Activated naive CD8-positive, alpha-beta T cell treated with anti-CD3 and anti-CD28 coated beads, Interleukin-2, amount 50 U/mL, for 24 hours (primary cell): ENCODE measurements around the gene TPCN2.

Experiments
- ATAC-seq: fragments of 150-1000 bp; cut with Tn5 transposase; one replicate; pipeline ENCODE4 v1.10.0; 2021
- DNase-seq: peaks from one replicate; pipeline ENCODE4 v3.0.0; 2021
- H3K27ac Mint-ChIP-seq: one replicate; pipeline ENCODE4 v1.8.0; 2021; ENCODE audit warnings: mild to moderate bottlenecking, mixed read lengths
- H3K27me3 Mint-ChIP-seq: one replicate; pipeline ENCODE4 v1.8.0; 2021; ENCODE audit warnings: mixed read lengths
- H3K36me3 Mint-ChIP-seq: one replicate; pipeline ENCODE4 v1.8.0; 2021; ENCODE audit warnings: low read depth, mixed read lengths
- H3K4me1 Mint-ChIP-seq: one replicate; pipeline ENCODE4 v1.8.0; 2021; ENCODE audit warnings: mixed read lengths
- H3K4me3 Mint-ChIP-seq: one replicate; pipeline ENCODE4 v1.8.0; 2021; ENCODE audit warnings: mild to moderate bottlenecking, moderate library complexity, mixed read lengths
- H3K9me3 Mint-ChIP-seq: one replicate; pipeline ENCODE4 v1.8.0; 2021; ENCODE audit warnings: mixed read lengths

Gene TPCN2

DNA sequence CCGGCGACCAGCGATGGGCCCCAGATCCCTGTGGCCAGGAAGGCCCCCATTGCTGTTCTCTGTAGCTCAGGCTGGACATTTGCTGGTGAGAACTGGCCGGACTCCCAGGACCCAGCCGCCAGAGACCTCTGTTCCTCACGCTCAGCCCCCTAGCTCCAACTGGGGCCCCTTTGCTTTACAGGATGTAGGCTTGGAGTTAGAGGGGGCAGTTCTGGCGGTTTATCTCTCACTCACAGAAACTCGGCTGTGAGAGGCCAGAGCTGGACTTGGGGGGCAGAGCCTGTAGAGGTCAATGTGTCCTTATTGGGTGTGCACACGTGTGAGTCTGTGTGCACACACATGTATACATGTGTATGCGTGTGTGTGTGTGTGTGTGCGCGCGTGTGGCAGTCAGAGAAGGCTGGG is 107.5 kb downstream of the TPCN2 start:
- H3K27me3 Mint-ChIP-seq = peaks cover 2% of the 10 kb centered on the region
- DNase-seq = no peak
- H3K4me3 Mint-ChIP-seq = no peak overlapping the region
- peak overlapping the region; percentile 35 for H3K27ac Mint-ChIP-seq
- ATAC-seq = no peak
- no peaks in the 10 kb centered on the region for H3K36me3 Mint-ChIP-seq
- no peaks in the 10 kb centered on the region for H3K9me3 Mint-ChIP-seq
- peaks cover 18% of the 10 kb centered on the region for H3K4me1 Mint-ChIP-seq

DNA sequence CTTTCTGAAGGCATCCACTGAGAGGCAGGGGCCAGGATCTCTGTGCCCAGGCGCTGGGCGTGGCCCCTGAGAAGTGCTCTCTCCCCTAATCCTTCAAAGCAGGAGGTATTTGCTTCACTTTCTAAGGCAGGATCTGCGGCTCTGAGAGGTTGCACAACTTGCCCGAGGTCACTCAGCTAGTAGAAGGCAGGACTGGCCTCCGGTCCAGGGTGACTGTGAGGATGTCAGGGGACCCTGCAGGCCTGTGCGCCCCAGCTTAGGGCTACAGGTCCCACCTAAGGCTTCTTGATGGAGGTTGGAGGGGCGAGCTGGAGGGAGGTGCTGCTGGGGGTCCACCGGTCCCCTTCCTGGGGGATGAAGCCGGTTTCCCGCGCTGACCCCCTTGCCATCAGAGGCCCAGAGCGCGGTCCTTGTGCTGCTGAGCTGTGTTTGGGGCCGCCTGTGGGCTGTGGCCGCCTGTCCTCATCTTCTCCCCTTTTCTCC is 108.0 kb downstream of the TPCN2 start:
- no peaks in the 10 kb centered on the region for H3K36me3 Mint-ChIP-seq
- H3K4me3 Mint-ChIP-seq = no peak overlapping the region
- ATAC-seq (no peak), DNase-seq (no peak)
- H3K27ac Mint-ChIP-seq = no peak overlapping the region
- H3K4me1 Mint-ChIP-seq = peaks cover 18% of the 10 kb centered on the region
- H3K27me3 Mint-ChIP-seq = peaks cover 2% of the 10 kb centered on the region
- H3K9me3 Mint-ChIP-seq = no peaks in the 10 kb centered on the region

DNA sequence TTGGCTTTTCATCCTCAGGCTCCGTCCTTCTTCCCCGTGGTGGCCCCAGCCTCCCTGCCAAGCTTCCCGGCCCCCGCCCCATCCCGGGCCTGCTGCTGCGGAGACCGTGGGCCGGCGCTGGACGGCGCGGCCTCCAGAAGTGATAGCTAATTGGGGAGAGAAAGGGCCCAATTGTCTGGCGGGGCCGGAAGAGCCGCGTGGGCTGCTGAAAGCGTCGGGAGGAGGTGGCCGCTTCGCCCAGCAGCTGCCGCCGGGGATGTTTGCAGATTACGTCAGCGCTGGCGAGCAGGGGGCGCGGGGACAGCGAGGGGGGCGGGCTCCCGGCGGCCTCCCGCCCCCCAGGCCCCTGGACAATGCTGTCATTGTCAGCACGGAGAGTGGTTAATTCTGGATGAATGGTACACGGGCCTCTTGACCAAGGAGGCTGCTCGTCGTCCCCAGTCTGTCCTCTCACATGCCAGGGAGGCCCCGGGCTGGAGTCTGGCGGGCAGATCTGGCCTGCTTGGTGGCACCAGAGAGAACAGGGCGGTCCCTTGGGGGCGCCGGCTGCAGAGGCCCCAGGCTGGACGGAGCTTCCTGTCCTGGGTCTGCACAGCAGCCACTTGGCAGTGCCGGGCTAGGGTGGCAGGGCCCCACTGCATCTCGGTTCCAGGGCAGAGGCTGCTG is 108.6 kb downstream of the TPCN2 start:
- DNase-seq (no peak), ATAC-seq (no peak)
- peaks cover 2% of the 10 kb centered on the region for H3K27me3 Mint-ChIP-seq
- H3K9me3 Mint-ChIP-seq = no peaks in the 10 kb centered on the region
- peaks cover 18% of the 10 kb centered on the region for H3K4me1 Mint-ChIP-seq
- H3K4me3 Mint-ChIP-seq = no peak overlapping the region
- no peak overlapping the region for H3K27ac Mint-ChIP-seq
- H3K36me3 Mint-ChIP-seq = no peaks in the 10 kb centered on the region

DNA sequence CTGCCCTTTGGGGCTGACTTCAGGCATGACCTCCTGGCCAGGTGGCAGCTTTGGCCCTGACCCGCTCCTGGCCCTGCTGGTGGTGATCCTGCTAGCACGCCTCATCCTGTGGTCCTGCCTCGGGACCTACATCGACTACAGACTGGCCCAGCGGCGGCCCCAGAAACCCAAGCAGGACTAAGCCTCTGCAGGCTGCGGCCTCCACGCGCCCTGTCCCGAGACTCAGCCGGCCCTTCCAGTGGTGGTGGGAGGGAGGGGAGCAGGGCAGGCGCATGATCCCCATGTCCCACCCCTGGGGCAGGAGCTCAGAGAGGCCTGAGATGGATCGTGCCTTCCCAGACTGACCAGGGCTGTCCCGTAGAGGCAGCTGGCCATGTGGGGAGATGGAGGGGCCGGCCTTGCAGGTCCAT is 109.1 kb downstream of the TPCN2 start:
- DNase-seq (no peak), ATAC-seq (no peak)
- Mint-ChIP-seq H3K4me3 (no peak overlapping the region), H3K4me1 (peaks cover 18% of the 10 kb centered on the region), H3K36me3 (no peaks in the 10 kb centered on the region), H3K27me3 (peaks cover 2% of the 10 kb centered on the region), H3K27ac (no peak overlapping the region), H3K9me3 (peaks cover 3% of the 10 kb centered on the region)

DNA sequence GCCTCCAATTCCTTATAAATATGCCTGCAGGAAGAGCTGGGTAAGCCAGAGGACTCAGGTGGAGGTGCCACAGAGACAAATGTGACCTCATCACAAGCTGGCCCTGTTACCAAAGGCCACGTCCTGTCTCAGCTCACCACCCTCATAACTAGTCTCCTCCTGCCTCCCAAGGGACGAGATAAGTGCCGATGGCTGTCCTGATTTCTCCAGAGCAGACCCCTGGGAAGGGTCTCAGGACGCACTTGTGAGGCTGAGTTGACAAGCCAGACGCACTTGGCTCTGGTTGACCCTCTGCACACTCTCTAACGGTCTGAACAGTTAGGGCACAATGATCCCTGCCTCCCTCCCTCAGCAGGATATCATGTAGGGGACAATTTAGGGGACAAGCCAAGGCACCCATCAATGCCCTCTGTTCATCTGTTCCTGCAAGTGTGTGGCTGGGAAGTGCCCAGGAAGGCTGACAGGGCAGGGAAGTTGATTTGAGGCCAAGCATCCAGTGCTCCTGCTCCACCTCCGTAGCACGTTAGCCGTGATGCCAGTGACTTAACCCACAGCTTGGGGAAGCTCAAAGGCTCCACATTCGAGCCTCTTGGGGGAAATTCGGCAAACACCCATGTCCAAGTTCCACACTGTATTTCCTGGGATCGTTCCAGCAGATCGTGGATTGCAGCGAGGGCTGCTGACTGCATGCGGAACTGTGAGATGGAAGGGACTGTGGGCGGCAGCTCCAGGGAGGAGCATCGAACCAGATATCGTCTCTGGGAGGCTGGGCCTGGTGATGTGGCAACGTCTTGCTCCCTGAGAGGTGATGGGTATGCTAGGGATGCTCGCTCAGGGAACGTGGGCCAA is 109.8 kb downstream of the TPCN2 start:
- H3K36me3 Mint-ChIP-seq = no peaks in the 10 kb centered on the region
- ATAC-seq (no peak), DNase-seq (no peak)
- no peak overlapping the region for H3K4me3 Mint-ChIP-seq
- H3K4me1 Mint-ChIP-seq = peaks cover 15% of the 10 kb centered on the region
- H3K27me3 Mint-ChIP-seq = peaks cover 2% of the 10 kb centered on the region
- H3K9me3 Mint-ChIP-seq = peaks cover 3% of the 10 kb centered on the region
- H3K27ac Mint-ChIP-seq = no peak overlapping the region

DNA sequence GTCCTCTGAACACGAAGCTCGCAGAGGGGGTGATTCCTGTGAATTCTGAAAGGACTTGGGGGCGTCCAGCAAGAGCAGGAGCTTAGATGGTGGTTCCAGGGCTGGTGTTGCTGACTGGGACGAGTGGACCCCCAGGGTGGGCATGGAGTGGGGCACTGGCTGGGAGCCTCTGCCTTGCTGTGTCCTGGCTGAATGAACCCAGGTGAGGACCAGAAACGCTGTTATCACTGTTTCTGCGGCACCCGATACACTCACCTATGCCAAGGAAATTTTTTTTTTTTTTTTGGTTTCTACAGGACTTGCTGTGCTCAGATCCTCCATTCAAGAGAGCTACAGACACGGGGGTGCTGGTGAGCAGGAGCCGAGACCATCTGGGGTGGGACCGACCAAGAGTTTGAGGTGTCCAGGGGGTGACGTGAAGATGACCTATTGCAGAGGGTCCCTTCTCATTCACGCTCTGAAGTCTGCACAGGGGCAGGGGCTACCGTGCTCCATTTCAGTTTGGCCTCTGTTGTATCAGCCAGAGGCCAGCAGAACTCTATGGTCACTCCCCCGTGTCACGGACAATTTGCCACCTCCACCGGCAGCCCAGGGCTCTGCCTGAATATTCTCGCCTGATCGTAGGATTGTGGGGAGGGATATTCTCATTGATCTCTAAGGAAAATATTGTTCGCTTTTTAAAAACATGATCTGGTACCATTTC is 110.6 kb downstream of the TPCN2 start:
- peaks cover 11% of the 10 kb centered on the region for H3K4me1 Mint-ChIP-seq
- DNase-seq = no peak
- no peak overlapping the region for H3K27ac Mint-ChIP-seq
- H3K4me3 Mint-ChIP-seq = no peak overlapping the region
- H3K9me3 Mint-ChIP-seq = peaks cover 8% of the 10 kb centered on the region
- H3K36me3 Mint-ChIP-seq = no peaks in the 10 kb centered on the region
- peaks cover 5% of the 10 kb centered on the region for H3K27me3 Mint-ChIP-seq
- no peak for ATAC-seq

DNA sequence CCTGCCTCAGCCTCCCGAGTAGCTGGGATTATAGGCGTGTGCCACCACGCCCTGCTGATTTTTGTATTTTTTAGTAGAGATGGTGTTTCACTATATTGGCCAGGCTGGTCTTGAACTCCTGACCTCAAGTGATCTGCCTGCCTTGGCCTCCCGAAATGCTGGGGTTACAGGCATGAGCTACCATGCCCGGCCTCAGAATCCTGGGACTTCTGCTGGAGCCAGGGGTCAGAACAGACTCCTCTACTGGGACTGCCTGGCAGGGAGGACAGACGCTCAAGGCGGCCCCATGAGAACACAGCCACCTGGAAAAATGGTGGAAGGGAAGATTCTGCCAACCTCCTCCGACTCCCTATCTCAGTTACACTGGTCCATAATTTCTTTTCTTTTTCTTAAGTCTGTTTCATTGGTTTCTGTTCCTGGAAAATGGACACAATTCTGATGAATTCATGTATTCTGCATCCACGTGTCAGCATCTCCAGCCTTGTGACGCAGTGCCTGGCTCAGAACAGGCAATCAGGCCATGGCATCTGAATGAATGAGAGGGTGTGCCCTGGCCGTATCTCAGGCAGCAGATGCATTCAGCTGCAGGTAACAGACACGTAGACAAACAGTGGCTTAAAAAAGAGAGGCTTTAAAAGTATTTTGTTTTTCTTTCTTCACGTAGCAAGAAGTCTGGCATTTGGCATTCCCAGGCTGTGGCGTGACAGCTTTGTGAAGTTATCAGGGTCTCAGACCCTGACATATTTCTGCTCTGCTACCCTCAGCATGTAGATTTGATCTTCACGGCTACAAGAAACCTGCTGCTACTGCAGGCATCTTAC is 111.8 kb downstream of the TPCN2 start:
- peaks cover 10% of the 10 kb centered on the region for H3K27me3 Mint-ChIP-seq
- peaks cover 8% of the 10 kb centered on the region for H3K9me3 Mint-ChIP-seq
- DNase-seq = no peak
- no peaks in the 10 kb centered on the region for H3K36me3 Mint-ChIP-seq
- ATAC-seq = no peak
- no peak overlapping the region for H3K4me3 Mint-ChIP-seq
- peaks cover 11% of the 10 kb centered on the region for H3K4me1 Mint-ChIP-seq
- H3K27ac Mint-ChIP-seq = no peak overlapping the region

DNA sequence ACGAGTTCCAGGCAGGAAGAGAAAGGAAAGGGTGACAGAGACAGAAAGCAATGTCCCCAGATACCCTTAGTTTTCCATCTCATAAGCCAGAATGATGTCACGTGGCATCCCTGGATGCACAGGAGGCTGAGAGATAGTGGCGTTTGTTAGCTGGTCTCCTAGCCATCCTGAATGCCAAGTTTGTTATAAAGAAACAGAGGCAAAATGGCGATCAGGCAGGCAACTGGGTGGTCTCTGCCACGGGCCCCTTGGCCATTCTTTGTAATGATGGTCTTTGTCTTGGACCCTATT is 112.3 kb downstream of the TPCN2 start:
- Mint-ChIP-seq H3K4me3 (no peak overlapping the region), H3K27me3 (peaks cover 11% of the 10 kb centered on the region), H3K36me3 (no peaks in the 10 kb centered on the region), H3K4me1 (peaks cover 11% of the 10 kb centered on the region), H3K27ac (no peak overlapping the region), H3K9me3 (peaks cover 8% of the 10 kb centered on the region)
- no peak for ATAC-seq
- DNase-seq = no peak

DNA sequence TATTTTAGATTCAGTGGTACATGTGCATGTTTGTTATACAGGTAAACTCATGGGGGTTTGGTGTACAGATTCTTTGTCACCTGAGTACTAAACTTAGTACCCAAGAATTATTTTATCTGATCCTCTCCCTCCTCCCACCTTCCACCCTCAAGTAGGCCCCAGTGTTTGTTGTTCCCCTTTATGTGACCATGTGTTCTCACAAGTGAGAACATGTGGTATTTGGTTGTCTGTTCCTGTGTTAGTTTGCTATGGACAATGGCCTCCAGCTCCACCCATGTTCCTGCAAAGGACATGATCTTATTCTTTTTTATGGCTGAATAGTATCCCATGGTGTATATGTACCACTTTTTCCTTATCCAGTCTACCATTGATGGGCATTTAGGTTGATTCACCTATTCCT is 113.8 kb downstream of the TPCN2 start:
- Mint-ChIP-seq H3K4me3 (no peak overlapping the region), H3K9me3 (peaks cover 8% of the 10 kb centered on the region), H3K4me1 (peaks cover 20% of the 10 kb centered on the region), H3K27ac (no peak overlapping the region), H3K36me3 (no peaks in the 10 kb centered on the region), H3K27me3 (peaks cover 13% of the 10 kb centered on the region)
- no peak for DNase-seq
- ATAC-seq = no peak

DNA sequence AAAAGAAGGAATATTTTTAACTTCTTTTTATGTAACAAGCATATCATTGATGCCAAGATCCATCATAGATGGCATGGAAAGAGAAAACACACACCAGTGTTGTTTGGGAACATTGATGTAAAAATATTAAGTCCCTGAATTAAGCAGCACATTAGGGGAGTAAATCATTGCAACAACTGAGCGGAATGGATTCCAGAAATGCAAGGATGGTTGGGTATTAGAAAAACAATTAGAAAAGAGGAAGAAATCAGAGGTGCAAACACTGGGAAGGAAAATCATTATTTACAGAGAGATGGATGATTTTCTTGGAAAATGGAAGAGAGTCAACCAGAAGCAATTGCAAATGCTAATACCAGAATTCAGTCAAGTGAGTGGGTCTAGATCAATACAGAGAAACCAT is 115.1 kb downstream of the TPCN2 start:
- DNase-seq (no peak), ATAC-seq (no peak)
- Mint-ChIP-seq H3K27ac (no peak overlapping the region), H3K9me3 (peaks cover 8% of the 10 kb centered on the region), H3K4me3 (no peak overlapping the region), H3K4me1 (peaks cover 25% of the 10 kb centered on the region), H3K36me3 (no peaks in the 10 kb centered on the region), H3K27me3 (peaks cover 16% of the 10 kb centered on the region)

DNA sequence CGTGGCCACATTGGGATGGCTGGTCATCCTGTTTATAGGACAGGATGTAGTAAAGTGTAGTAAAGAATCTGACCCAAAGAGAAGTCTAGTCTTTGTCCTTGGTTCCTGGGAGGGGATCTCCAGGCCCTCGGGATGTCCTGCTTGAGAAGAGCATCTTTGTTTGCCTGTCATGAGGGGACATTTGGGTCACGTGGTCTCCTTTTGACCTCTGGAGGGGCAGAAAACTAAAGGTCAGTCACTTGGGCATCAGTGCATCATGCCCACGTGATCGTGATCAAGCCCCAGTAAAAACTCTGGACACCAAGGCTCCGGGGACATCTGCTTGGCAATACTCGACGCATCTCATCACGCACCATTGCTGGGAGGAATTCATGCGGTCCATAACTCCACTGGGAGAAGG is 116.1 kb downstream of the TPCN2 start:
- Mint-ChIP-seq H3K36me3 (no peaks in the 10 kb centered on the region), H3K27me3 (peaks cover 16% of the 10 kb centered on the region), H3K4me1 (peaks cover 25% of the 10 kb centered on the region)

DNA sequence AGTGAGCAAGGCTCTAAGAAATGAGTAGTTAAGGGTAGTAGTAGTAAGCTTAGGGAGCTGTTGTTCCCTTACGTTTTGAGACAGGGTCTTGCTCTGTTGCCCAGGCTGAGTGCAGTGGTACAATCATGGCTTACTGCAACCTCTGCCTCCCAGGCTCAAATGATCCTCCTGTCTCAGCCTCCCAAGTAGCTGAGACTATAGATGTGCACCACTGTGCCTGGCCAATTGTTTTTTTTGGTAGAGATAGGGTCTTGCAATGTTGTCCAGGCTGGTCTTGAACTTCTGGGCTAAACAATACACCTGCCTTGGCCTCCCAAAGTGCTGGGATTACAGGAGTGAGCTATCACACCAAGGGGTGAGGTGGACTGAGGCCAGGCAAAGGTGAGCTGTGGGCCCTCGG is 117.0 kb downstream of the TPCN2 start:
- Mint-ChIP-seq H3K36me3 (no peaks in the 10 kb centered on the region), H3K27me3 (peaks cover 16% of the 10 kb centered on the region), H3K4me3 (no peak overlapping the region), H3K4me1 (peaks cover 25% of the 10 kb centered on the region), H3K27ac (no peak overlapping the region), H3K9me3 (peaks cover 8% of the 10 kb centered on the region)
- DNase-seq (no peak), ATAC-seq (no peak)

More for the DNA sequence above, 116.1 kb downstream of the TPCN2 start:
- Mint-ChIP-seq H3K9me3 (peaks cover 8% of the 10 kb centered on the region), H3K27ac (no peak overlapping the region), H3K4me3 (no peak overlapping the region)
- ATAC-seq (no peak), DNase-seq (no peak)

DNA sequence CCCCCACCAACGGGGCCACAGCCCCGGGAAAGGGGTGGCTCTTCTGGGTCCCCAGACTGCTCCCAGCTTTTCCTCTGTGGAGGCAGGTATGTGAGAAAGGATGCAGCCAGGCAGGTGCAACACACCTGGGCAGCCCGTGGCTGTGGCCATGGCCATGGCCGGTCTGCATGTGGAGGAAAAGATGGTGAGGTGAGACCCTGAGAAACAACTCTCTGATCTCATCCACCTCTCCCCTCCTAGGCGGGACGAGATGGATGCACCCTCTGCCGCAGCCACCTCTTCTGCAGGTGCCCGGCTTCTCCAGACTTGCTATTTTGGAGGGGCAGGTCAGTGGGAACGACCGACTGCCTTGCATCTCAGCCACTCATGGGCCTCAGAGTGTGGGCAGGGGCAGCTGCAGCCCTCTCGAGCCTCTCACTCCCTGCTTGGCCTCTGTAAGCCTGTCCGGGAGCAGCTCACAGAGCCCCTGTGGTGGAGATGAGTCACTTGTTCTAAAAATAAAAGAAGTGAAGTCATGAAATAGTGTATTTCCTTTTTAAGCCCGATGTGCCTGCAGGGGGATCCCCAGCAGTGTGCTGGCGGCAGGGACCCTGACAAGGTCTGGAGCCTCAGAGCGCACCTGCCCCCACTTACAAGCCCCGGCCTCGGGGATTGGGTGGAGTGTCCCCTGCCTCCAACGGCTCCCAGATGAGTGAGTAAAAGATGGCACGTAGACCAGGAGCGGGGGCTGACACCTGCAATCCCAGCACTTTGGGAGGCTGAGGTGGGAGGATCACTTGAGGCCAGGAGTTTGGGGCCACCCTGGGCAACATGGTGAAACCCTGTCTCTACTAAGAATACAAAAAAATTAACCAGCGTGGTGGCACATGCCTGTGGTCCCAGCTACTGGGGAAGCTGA is 117.7 kb downstream of the TPCN2 start:
- DNase-seq = peak; percentile 69
- Mint-ChIP-seq H3K9me3 (peaks cover 8% of the 10 kb centered on the region), H3K27ac (peak overlapping the region; percentile 88), H3K36me3 (peaks cover 1% of the 10 kb centered on the region), H3K4me1 (peaks cover 25% of the 10 kb centered on the region), H3K4me3 (peak overlapping the region; percentile 62), H3K27me3 (peaks cover 16% of the 10 kb centered on the region)
- ATAC-seq = peak; percentile 99
